Panc1 (cell line): Measurements from ENCODE around the gene KCNK6. TPM values are rescaled to one million over a fixed set of nuclear protein-coding genes. Genes with fewer than 3 reads are reported as not detected.

Experiments
- ATAC-seq: fragments of 200-7000 bp; cut with Tn5 transposase; 2 replicates; pipeline ENCODE4 v1.9.1; 2020; ENCODE audit warnings: mild to moderate bottlenecking, moderate library complexity
- BruUV-seq: library from RNA; stranded (reverse); fragments of 400-500 nt; replicated peaks from 2 replicates; lab custom pipeline; 2021; lab: Mats Ljungman, UMichigan
- CTCF ChIA-PET: fragments of 300-600 bp; sonication (Branson Sonifier 250); formaldehyde crosslinking; loops from one replicate; lab custom pipeline; 2022; ENCODE audit warnings: antibody characterized with exemption; lab: Charles Lee
- POLR2A ChIA-PET: fragments of 300-600 bp; sonication (Branson Sonifier 250); formaldehyde crosslinking; loops from one replicate; lab custom pipeline; 2022; ENCODE audit warnings: antibody characterized with exemption; lab: Charles Lee
- DNase-seq: peaks from one replicate; pipeline ENCODE4 v3.0.0-alpha.2; 2010; ENCODE audit warnings: low read depth, low spot score
- H3K27ac ChIP-seq: 2 replicates; pipeline ENCODE4 v1.5.1; 2011; ENCODE audit warnings: mild to moderate bottlenecking, low read length, inconsistent platforms
- H3K27me3 ChIP-seq: fragments of 200-500 bp; sonication (Bioruptor generic); 2 replicates; pipeline ENCODE4 v1.6.0; 2014; ENCODE audit warnings: low read length, inconsistent platforms; ENCODE audit not compliant: control insufficient read depth, insufficient read depth
- H3K36me3 ChIP-seq: fragments of 200-500 bp; sonication (Bioruptor generic); 2 replicates; pipeline ENCODE4 v1.5.1; 2014; ENCODE audit warnings: inconsistent platforms, mild to moderate bottlenecking, low read length, moderate library complexity; ENCODE audit not compliant: control insufficient read depth, insufficient read depth
- H3K4me1 ChIP-seq: 2 replicates; pipeline ENCODE4 v1.5.1; 2011; ENCODE audit warnings: inconsistent platforms, mild to moderate bottlenecking, low read length, moderate library complexity; ENCODE audit not compliant: control insufficient read depth, insufficient read depth
- H3K4me3 ChIP-seq, 2 experiments: 2 replicates each; pipeline ENCODE4 v1.5.1; 2011 to 2012; ENCODE audit warnings: low read depth in 2 of 2, low read length in 2 of 2, mild to moderate bottlenecking in 2 of 2, inconsistent platforms in 1 of 2, moderate library complexity in 1 of 2
- H3K9me3 ChIP-seq: fragments of 200-500 bp; sonication (Bioruptor generic); 2 replicates; pipeline ENCODE4 v1.5.1; 2014; ENCODE audit warnings: low read depth, mild to moderate bottlenecking, inconsistent platforms, low read length, moderate library complexity; ENCODE audit not compliant: control insufficient read depth, insufficient read depth
- POLR2AphosphoS5 ChIP-seq: IDR thresholded peaks from 2 replicates; pipeline ENCODE4 v1.6.1; 2012; ENCODE audit warnings: mild to moderate bottlenecking, low read depth, low read length, moderate library complexity
- SIN3A ChIP-seq: IDR thresholded peaks from 2 replicates; pipeline ENCODE4 v1.6.1; 2012; ENCODE audit warnings: low read depth, mild to moderate bottlenecking, low read length, moderate library complexity, borderline replicate concordance; ENCODE audit not compliant: insufficient read depth
- TCF7L2 ChIP-seq: IDR thresholded peaks from 2 replicates; pipeline ENCODE4 v1.6.1; 2011; ENCODE audit warnings: mild to moderate bottlenecking, low read depth, low read length, inconsistent platforms
- in situ Hi-C: cut with HindIII; loops from 2 replicates; pipeline ENCODE4 v1.10.0; 2016; ENCODE audit warnings: low sequenced_read_pairs, low pct_unique_long_range_greater_than_20kb
- intact Hi-C: fragments of 100-400 bp; cut with micrococcal nuclease; formaldehyde crosslinking; loops from one replicate; pipeline ENCODE4 v1.10.0; 2022; ENCODE audit not compliant: unreplicated experiment
- total RNA-seq: library from RNA; stranded (reverse); gene quantifications from one replicate; pipeline ENCODE4 v1.2.1, GENCODE V29; 2021; ENCODE audit not compliant: unreplicated experiment
- TF ChIP-seq, protein P1 (sequence below), 2 experiments: IDR thresholded peaks; 2 replicates each; pipeline ENCODE4 v1.6.1; 2011 to 2012; ENCODE audit warnings: low read depth in 2 of 2, control low read depth in 1 of 2, low read length in 1 of 2, mild to moderate bottlenecking in 1 of 2, moderate library complexity in 1 of 2; ENCODE audit not compliant: insufficient read depth in 1 of 2
- TF ChIP-seq, protein P2 (sequence below): fragments of 450-650 bp; IDR thresholded peaks from 2 replicates; pipeline ENCODE4 v1.5.1; 2017; ENCODE audit warnings: mild to moderate bottlenecking

Gene KCNK6
- total RNA-seq, 1 experiment from 2014 or later = 17.2 TPM

DNA sequence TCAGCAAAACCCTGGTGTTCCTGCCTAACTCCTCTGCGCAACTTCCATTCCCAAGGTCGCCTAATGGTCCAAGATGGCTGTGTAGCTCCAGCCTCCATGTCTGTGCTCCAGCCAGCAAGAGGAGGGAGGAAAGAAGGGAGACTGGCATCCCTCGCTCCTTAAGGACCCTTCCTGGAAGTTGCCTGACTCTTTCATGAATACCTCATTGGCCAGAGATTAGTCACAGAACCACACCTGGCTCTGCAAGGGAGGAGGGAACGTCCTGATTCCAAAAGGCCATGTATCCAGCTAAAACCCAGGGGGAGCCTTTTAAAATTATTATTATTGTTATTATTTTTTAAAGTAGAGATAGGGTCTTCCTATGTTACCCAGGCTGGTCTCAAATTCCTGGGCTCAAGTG lies 4.8 kb downstream of the KCNK6 start:
- POLR2A ChIA-PET = no interaction called here
- intact Hi-C loops (no loop called here), in situ Hi-C loops (no loop called here)
- Histone ChIP-seq H3K36me3 (no peaks in the 10 kb centered on the region), H3K4me3 (no peak overlapping the region), H3K27me3 (no peaks in the 10 kb centered on the region), H3K4me1 (peaks cover 11% of the 10 kb centered on the region), H3K9me3 (no peaks in the 10 kb centered on the region), H3K27ac (no peak overlapping the region)
- CTCF ChIA-PET = no interaction called here
- BruUV-seq = no TSS peak
- TF ChIP-seq SIN3A (no peak), TCF7L2 (no peak), POLR2AphosphoS5 (no peak)
- TF ChIP-seq, protein P1, sequence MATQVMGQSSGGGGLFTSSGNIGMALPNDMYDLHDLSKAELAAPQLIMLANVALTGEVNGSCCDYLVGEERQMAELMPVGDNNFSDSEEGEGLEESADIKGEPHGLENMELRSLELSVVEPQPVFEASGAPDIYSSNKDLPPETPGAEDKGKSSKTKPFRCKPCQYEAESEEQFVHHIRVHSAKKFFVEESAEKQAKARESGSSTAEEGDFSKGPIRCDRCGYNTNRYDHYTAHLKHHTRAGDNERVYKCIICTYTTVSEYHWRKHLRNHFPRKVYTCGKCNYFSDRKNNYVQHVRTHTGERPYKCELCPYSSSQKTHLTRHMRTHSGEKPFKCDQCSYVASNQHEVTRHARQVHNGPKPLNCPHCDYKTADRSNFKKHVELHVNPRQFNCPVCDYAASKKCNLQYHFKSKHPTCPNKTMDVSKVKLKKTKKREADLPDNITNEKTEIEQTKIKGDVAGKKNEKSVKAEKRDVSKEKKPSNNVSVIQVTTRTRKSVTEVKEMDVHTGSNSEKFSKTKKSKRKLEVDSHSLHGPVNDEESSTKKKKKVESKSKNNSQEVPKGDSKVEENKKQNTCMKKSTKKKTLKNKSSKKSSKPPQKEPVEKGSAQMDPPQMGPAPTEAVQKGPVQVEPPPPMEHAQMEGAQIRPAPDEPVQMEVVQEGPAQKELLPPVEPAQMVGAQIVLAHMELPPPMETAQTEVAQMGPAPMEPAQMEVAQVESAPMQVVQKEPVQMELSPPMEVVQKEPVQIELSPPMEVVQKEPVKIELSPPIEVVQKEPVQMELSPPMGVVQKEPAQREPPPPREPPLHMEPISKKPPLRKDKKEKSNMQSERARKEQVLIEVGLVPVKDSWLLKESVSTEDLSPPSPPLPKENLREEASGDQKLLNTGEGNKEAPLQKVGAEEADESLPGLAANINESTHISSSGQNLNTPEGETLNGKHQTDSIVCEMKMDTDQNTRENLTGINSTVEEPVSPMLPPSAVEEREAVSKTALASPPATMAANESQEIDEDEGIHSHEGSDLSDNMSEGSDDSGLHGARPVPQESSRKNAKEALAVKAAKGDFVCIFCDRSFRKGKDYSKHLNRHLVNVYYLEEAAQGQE (IDR thresholded peaks at IDR 0.05; ENCODE audit: insufficient read depth in 1 of 2, low read depth in 2 of 2, low read length in 1 of 2) = no peak
- TF ChIP-seq, protein P2, sequence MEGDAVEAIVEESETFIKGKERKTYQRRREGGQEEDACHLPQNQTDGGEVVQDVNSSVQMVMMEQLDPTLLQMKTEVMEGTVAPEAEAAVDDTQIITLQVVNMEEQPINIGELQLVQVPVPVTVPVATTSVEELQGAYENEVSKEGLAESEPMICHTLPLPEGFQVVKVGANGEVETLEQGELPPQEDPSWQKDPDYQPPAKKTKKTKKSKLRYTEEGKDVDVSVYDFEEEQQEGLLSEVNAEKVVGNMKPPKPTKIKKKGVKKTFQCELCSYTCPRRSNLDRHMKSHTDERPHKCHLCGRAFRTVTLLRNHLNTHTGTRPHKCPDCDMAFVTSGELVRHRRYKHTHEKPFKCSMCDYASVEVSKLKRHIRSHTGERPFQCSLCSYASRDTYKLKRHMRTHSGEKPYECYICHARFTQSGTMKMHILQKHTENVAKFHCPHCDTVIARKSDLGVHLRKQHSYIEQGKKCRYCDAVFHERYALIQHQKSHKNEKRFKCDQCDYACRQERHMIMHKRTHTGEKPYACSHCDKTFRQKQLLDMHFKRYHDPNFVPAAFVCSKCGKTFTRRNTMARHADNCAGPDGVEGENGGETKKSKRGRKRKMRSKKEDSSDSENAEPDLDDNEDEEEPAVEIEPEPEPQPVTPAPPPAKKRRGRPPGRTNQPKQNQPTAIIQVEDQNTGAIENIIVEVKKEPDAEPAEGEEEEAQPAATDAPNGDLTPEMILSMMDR = no peak
- DNase-seq (no peak), ATAC-seq (no peak)

DNA sequence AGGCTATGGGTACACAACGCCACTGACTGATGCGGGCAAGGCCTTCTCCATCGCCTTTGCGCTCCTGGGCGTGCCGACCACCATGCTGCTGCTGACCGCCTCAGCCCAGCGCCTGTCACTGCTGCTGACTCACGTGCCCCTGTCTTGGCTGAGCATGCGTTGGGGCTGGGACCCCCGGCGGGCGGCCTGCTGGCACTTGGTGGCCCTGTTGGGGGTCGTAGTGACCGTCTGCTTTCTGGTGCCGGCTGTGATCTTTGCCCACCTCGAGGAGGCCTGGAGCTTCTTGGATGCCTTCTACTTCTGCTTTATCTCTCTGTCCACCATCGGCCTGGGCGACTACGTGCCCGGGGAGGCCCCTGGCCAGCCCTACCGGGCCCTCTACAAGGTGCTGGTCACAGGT lies 6.9 kb downstream of the KCNK6 start:
- no TSS peak for BruUV-seq
- ChIA-PET CTCF (no interaction called here), POLR2A (no interaction called here)
- H3K4me1 ChIP-seq = peaks cover 2% of the 10 kb centered on the region; the same call in 1 of the 2 replicates
- no peak overlapping the region for H3K4me3 ChIP-seq
- no peaks in the 10 kb centered on the region for H3K27me3 ChIP-seq
- in situ Hi-C loops (no loop called here), intact Hi-C loops (no loop called here)
- H3K27ac ChIP-seq = no peak overlapping the region
- ATAC-seq = no peak
- no peak for DNase-seq
- H3K9me3 ChIP-seq = no peaks in the 10 kb centered on the region
- H3K36me3 ChIP-seq = no peaks in the 10 kb centered on the region
- TF ChIP-seq, protein P1 (IDR thresholded peaks at IDR 0.05; ENCODE audit: insufficient read depth in 1 of 2, low read depth in 2 of 2, low read length in 1 of 2) = no peak
- TF ChIP-seq POLR2AphosphoS5 (no peak), TCF7L2 (no peak), SIN3A (no peak)
- TF ChIP-seq, protein P2 = no peak
